ENCODE data around the gene XDH.

DNA sequence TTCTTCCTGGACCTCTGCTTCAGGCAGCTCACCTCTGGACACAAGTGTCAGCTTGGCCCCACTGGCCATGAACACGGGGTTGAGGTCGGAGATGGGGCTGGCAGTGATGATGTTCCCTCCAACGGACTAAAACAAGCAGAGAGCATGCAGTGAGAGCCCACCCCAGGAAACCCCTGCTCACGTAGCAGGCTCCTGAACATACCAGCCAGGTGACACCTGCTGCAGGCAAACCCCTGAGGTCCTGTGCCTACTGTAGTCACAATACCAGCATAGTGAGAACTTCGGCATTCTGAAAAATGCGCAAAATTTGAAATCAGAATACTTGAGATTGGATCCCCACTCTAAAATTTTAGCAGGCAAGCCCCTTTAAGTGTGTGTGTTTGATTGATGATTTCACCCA, 32.9 kb downstream of the XDH start:
- TF ChIP-seq, protein P1, sequence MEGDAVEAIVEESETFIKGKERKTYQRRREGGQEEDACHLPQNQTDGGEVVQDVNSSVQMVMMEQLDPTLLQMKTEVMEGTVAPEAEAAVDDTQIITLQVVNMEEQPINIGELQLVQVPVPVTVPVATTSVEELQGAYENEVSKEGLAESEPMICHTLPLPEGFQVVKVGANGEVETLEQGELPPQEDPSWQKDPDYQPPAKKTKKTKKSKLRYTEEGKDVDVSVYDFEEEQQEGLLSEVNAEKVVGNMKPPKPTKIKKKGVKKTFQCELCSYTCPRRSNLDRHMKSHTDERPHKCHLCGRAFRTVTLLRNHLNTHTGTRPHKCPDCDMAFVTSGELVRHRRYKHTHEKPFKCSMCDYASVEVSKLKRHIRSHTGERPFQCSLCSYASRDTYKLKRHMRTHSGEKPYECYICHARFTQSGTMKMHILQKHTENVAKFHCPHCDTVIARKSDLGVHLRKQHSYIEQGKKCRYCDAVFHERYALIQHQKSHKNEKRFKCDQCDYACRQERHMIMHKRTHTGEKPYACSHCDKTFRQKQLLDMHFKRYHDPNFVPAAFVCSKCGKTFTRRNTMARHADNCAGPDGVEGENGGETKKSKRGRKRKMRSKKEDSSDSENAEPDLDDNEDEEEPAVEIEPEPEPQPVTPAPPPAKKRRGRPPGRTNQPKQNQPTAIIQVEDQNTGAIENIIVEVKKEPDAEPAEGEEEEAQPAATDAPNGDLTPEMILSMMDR (conservative IDR thresholded peaks at IDR 0.05; ENCODE audit: low read depth, low read length) = no peak
- TF ChIP-seq EZH2phosphoT487 (IDR thresholded peaks at IDR 0.05; ENCODE audit: borderline replicate concordance, low read length) = no peak
